NCI-H1105 treated with DMSO at 0.1 percent for 48 hours (cell line): ENCODE results near the gene SLC66A2.
"Not testable (repeated sequence)": the region's sequence is repeated elsewhere in the genome, so short reads cannot be mapped to it uniquely, and the experiment has no call there.

Experiments
- DNase-seq: peaks from one replicate; lab custom pipeline; 2025; lab: John Stamatoyannopoulos, UW

SLC66A2 gene

GRCh38 chr18:79971211-79971952, 19.9 kb upstream of the SLC66A2 start:
- DNase-seq, result no peak

- DNase-seq, result no peak
These were observed 19.1 kb upstream of the SLC66A2 start for GRCh38 chr18:79970419-79971133.

GRCh38 chr18:79965119-79965902, 13.9 kb upstream of the SLC66A2 start:
- DNase-seq, result peak; percentile 65

- no peak for DNase-seq
These were observed 13.1 kb upstream of the SLC66A2 start, which contains the start of gene HSBP1L1 for GRCh38 chr18:79964330-79965118. TSS of gene HSBP1L1 (plus strand) at chr18:79964643. CDS start at chr18:79964736, 93 bp downstream.

- DNase-seq, result no peak
These were observed 12.3 kb upstream of the SLC66A2 start for GRCh38 chr18:79963658-79964329.

GRCh38 chr18:79962835-79963657, 11.6 kb upstream of the SLC66A2 start:
- no peak for DNase-seq

GRCh38 chr18:79962311-79962710, 10.9 kb upstream of the SLC66A2 start:
- DNase-seq, result no peak

- no peak for DNase-seq
These were observed 10.3 kb upstream of the SLC66A2 start for GRCh38 chr18:79961527-79962291.

- DNase-seq, result no peak
These were observed 9.6 kb upstream of the SLC66A2 start for GRCh38 chr18:79960921-79961526.

GRCh38 chr18:79960161-79960801, 8.8 kb upstream of the SLC66A2 start:
- not testable (repeated sequence) for DNase-seq

- DNase-seq, result no peak
These were observed 7.5 kb upstream of the SLC66A2 start for GRCh38 chr18:79958981-79959380.

- no peak for DNase-seq
These were observed 4.8 kb upstream of the SLC66A2 start for GRCh38 chr18:79956276-79956675.

GRCh38 chr18:79955302-79956075, 4.0 kb upstream of the SLC66A2 start:
- no peak for DNase-seq

GRCh38 chr18:79954791-79955190, 3.3 kb upstream of the SLC66A2 start:
- no peak for DNase-seq

- DNase-seq, result no peak
These were observed 2.7 kb upstream of the SLC66A2 start for GRCh38 chr18:79953971-79954651.

GRCh38 chr18:79952996-79953559, 1.6 kb upstream of the SLC66A2 start:
- no peak for DNase-seq

- no peak for DNase-seq
These were observed 1.1 kb upstream of the SLC66A2 start for GRCh38 chr18:79952456-79952995.
